ENCODE results near the gene ZNF516. TPM values are rescaled to one million over a fixed set of nuclear protein-coding genes. Genes with fewer than 3 reads are reported as not detected.

The ZNF516 gene
- total RNA-seq, 1 donor from 2014 or later: 11.5 TPM

DNA sequence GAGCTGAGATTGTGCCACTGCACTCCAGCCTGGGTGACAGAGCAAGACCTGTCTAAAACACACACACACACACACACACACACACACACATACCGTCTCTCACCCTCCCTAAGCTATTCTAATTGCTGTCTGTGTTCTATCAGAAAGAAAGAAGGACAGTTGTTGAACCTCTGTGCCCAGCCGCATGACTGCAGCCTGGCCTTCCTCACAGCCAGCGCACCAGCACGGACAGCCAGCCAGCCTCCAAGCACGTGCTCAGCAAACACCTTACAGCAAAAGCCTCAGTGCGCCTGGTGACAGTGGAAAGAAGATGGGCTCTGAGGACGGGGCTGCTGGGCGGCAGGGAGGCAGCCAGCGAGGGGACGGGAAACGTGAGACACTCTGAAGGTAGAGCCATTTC lies 58.0 kb downstream of the ZNF516 start:
- H3K27me3 ChIP-seq (ENCODE audit: low read depth): no peaks in the 10 kb centered on the region
- intact Hi-C loops (cut with micrococcal nuclease): no loop called here
- no peak overlapping the region for H3K4me3 ChIP-seq
- H3K27ac ChIP-seq (replicated peaks): no peak overlapping the region
- peak; percentile 66 for DNase-seq
- H3K36me3 ChIP-seq: peaks cover 38% of the 10 kb centered on the region
- TF ChIP-seq, protein P1, sequence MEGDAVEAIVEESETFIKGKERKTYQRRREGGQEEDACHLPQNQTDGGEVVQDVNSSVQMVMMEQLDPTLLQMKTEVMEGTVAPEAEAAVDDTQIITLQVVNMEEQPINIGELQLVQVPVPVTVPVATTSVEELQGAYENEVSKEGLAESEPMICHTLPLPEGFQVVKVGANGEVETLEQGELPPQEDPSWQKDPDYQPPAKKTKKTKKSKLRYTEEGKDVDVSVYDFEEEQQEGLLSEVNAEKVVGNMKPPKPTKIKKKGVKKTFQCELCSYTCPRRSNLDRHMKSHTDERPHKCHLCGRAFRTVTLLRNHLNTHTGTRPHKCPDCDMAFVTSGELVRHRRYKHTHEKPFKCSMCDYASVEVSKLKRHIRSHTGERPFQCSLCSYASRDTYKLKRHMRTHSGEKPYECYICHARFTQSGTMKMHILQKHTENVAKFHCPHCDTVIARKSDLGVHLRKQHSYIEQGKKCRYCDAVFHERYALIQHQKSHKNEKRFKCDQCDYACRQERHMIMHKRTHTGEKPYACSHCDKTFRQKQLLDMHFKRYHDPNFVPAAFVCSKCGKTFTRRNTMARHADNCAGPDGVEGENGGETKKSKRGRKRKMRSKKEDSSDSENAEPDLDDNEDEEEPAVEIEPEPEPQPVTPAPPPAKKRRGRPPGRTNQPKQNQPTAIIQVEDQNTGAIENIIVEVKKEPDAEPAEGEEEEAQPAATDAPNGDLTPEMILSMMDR (IDR thresholded peaks at IDR 0.05; ENCODE audit: borderline replicate concordance): no peak
- no peaks in the 10 kb centered on the region for H3K9me3 ChIP-seq (replicated peaks)
- H3K4me1 ChIP-seq: peaks cover 11% of the 10 kb centered on the region

DNA sequence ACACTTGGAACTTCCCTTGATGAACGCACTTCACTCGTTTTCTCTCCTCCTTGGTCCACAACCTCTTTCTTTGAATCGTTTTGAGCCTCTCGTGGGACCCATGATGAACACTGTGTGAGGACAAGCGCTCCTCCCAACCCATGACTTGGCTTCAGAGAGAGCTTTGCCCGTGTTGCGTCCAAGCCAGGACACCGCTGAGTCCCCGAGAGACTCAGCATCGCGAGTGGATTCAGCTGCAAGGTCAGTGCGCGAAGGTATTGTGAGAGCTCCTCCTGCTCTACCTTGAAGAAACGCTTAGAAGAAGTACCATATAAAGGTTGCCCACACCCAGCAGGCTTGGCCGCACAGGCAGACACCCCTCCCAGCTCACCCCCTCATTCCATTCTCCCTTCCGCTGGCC lies 58.7 kb downstream of the ZNF516 start:
- no peak for DNase-seq
- H3K4me1 ChIP-seq: peaks cover 11% of the 10 kb centered on the region
- intact Hi-C loops (cut with micrococcal nuclease): no loop called here
- H3K27me3 ChIP-seq (ENCODE audit: low read depth): no peaks in the 10 kb centered on the region
- peaks cover 31% of the 10 kb centered on the region for H3K36me3 ChIP-seq
- TF ChIP-seq, protein P1 (IDR thresholded peaks at IDR 0.05; ENCODE audit: borderline replicate concordance): no peak
- H3K27ac ChIP-seq (replicated peaks): no peak overlapping the region
- H3K4me3 ChIP-seq: no peak overlapping the region
- H3K9me3 ChIP-seq (replicated peaks): no peaks in the 10 kb centered on the region

DNA sequence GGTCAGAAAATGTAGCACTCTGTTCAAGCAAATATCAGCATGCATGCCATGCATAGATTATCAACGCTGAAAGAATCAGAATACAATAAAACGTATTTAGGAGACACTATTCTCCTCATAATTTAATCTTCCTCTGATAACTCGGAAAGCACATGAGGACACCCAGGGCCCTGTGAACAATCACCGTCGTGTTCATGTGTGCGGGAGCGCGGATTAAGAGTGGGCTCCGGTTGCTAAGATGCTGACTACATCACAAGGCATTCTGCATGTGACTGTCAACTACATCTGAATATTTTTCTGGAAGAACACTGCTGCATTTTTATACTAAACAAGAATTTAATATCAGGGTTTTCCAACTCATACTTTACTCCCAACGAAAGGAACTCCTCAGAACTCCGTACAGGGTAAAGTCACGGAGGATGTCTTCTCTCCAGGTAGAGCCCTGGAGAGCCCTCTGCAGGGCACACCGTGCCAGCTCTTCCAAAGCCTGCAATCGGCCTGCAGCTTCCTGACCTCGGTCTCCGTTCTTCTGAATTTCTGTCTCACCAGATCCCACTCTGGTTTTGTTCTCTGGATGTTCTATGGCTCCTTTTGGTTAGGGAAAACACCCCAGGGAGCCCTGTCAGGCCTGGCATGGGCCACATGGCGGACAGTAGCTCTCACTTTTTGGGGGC lies 59.6 kb downstream of the ZNF516 start:
- DNase-seq: no peak
- no peak overlapping the region for H3K27ac ChIP-seq (replicated peaks)
- no peaks in the 10 kb centered on the region for H3K27me3 ChIP-seq (ENCODE audit: low read depth)
- TF ChIP-seq, protein P1 (IDR thresholded peaks at IDR 0.05; ENCODE audit: borderline replicate concordance): no peak
- no peak overlapping the region for H3K4me3 ChIP-seq
- H3K9me3 ChIP-seq (replicated peaks): no peaks in the 10 kb centered on the region
- peaks cover 23% of the 10 kb centered on the region for H3K36me3 ChIP-seq
- peaks cover 17% of the 10 kb centered on the region for H3K4me1 ChIP-seq
- intact Hi-C loops (cut with micrococcal nuclease): no loop called here

DNA sequence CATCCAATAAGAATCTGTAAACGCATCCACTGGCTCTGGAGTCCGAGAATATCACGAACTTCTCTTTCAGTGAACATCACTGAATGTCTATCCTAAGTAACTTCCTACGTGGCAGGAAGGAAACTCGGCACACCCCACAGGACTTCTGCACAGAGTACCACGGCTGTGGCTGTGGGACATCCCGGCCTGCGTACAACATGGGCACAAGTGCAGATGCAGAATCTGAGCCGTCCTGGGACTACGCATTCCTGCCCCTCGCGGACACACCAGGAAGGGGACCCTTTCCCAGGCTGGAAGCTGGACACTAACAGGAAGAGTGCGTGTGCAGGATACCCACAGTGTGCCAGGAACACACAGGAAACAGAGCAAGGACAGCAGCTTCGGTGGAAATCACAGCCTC lies 60.6 kb downstream of the ZNF516 start:
- H3K4me1 ChIP-seq: peaks cover 27% of the 10 kb centered on the region
- intact Hi-C loops (cut with micrococcal nuclease): no loop called here

DNA sequence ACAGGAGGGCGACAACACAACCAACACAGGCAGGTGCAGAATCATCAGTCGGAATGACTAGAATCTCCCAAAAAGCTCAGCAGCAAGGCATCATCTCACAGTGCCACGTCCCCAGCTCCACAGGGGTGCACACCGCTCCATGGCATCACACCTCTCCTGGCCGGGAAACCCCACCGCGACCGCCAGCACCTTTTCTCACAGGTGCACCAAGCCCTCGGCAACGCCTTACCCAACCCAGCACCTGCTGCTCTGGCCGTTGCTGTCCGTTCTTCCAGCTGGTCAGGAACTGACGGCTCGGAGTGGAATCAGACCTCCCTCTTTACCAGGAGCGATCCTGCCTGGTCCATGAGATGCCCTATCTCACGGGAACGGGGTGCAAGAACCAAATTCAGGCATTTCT lies 61.3 kb downstream of the ZNF516 start:
- TF ChIP-seq, protein P1 (IDR thresholded peaks at IDR 0.05; ENCODE audit: borderline replicate concordance): no peak
- no peak for DNase-seq
- no peaks in the 10 kb centered on the region for H3K9me3 ChIP-seq (replicated peaks)
- no peak overlapping the region for H3K27ac ChIP-seq (replicated peaks)
- no peak overlapping the region for H3K4me3 ChIP-seq
- intact Hi-C loops (cut with micrococcal nuclease): no loop called here
- no peaks in the 10 kb centered on the region for H3K27me3 ChIP-seq (ENCODE audit: low read depth)
- H3K4me1 ChIP-seq: peaks cover 33% of the 10 kb centered on the region
- peaks cover 14% of the 10 kb centered on the region for H3K36me3 ChIP-seq

More for the DNA sequence above, 60.6 kb downstream of the ZNF516 start:
- H3K36me3 ChIP-seq: peaks cover 14% of the 10 kb centered on the region
- DNase-seq: no peak
- H3K4me3 ChIP-seq: no peak overlapping the region
- no peak overlapping the region for H3K27ac ChIP-seq (replicated peaks)
- no peaks in the 10 kb centered on the region for H3K27me3 ChIP-seq (ENCODE audit: low read depth)
- H3K9me3 ChIP-seq (replicated peaks): no peaks in the 10 kb centered on the region
- TF ChIP-seq, protein P1 (IDR thresholded peaks at IDR 0.05; ENCODE audit: borderline replicate concordance): no peak
